Activated CD4-positive, CD25-positive, alpha-beta regulatory T cell treated with anti-CD3 and anti-CD28 coated beads, Interleukin-2, amount 50 U/mL, for 16 hours (primary cell): ENCODE measurements around the gene RAB31.

Experiments
- DNase-seq: peaks from one replicate; pipeline ENCODE4 v3.0.0-alpha.2; 2020; ENCODE audit warnings: low read depth, low spot score

Gene RAB31

GRCh38 chr18:9737006-9737405 lies 28.9 kb downstream of the RAB31 start:
- no peak for DNase-seq

- no peak for DNase-seq
Measured at GRCh38 chr18:9737472-9738121, 29.5 kb downstream of the RAB31 start.

GRCh38 chr18:9738266-9738969 lies 30.3 kb downstream of the RAB31 start:
- no peak for DNase-seq

- no peak for DNase-seq
Measured at GRCh38 chr18:9739516-9739915, 31.4 kb downstream of the RAB31 start.

- no peak for DNase-seq
Measured at GRCh38 chr18:9740071-9740470, 32.0 kb downstream of the RAB31 start.

GRCh38 chr18:9741406-9741792 lies 33.3 kb downstream of the RAB31 start:
- DNase-seq, result no peak

- DNase-seq, result no peak
Measured at GRCh38 chr18:9741793-9742523, 33.9 kb downstream of the RAB31 start.

- no peak for DNase-seq
Measured at GRCh38 chr18:9742524-9743131, 34.5 kb downstream of the RAB31 start.

- DNase-seq, result no peak
Measured at GRCh38 chr18:9743200-9744016, 35.3 kb downstream of the RAB31 start.

- DNase-seq, result no peak
Measured at GRCh38 chr18:9746958-9747357, 38.9 kb downstream of the RAB31 start.

GRCh38 chr18:9749611-9750010 lies 41.5 kb downstream of the RAB31 start:
- DNase-seq, result no peak

GRCh38 chr18:9750112-9750511 lies 42.0 kb downstream of the RAB31 start:
- DNase-seq, result no peak

- DNase-seq, result no peak
Measured at GRCh38 chr18:9750606-9751304, 42.7 kb downstream of the RAB31 start.

GRCh38 chr18:9751371-9752031 lies 43.4 kb downstream of the RAB31 start:
- no peak for DNase-seq

GRCh38 chr18:9753846-9754245 lies 45.7 kb downstream of the RAB31 start:
- no peak for DNase-seq

- no peak for DNase-seq
Measured at GRCh38 chr18:9755110-9755509, 47.0 kb downstream of the RAB31 start.

GRCh38 chr18:9755615-9756014 lies 47.5 kb downstream of the RAB31 start:
- DNase-seq, result no peak

- DNase-seq, result no peak
Measured at GRCh38 chr18:9756271-9756932, 48.3 kb downstream of the RAB31 start.

- no peak for DNase-seq
Measured at GRCh38 chr18:9756933-9757470, 48.9 kb downstream of the RAB31 start.
